Hepatocyte (in vitro differentiated cells): ENCODE measurements around the gene SNRNP70.

Experiments used
- EZH2 ChIP-seq: fragments of 200-600 bp; sonication (generic); IDR thresholded peaks from 2 replicates; pipeline ENCODE4 v1.6.1; 2016; ENCODE audit warnings: antibody characterized with exemption, mild to moderate bottlenecking, borderline replicate concordance
- EZH2phosphoT487 ChIP-seq: fragments of 200-600 bp; sonication (generic); IDR thresholded peaks from one replicate; pipeline ENCODE4 v1.6.1; 2018; ENCODE audit warnings: antibody characterized with exemption, mild to moderate bottlenecking, low read depth, moderate library complexity; ENCODE audit not compliant: unreplicated experiment, severe bottlenecking
- TF ChIP-seq, protein P1 (sequence below): fragments of 200-600 bp; sonication (generic); IDR thresholded peaks from 2 replicates; pipeline ENCODE4 v1.5.1; 2016; ENCODE audit warnings: antibody characterized with exemption, mild to moderate bottlenecking; ENCODE audit not compliant: poor library complexity

DNA sequence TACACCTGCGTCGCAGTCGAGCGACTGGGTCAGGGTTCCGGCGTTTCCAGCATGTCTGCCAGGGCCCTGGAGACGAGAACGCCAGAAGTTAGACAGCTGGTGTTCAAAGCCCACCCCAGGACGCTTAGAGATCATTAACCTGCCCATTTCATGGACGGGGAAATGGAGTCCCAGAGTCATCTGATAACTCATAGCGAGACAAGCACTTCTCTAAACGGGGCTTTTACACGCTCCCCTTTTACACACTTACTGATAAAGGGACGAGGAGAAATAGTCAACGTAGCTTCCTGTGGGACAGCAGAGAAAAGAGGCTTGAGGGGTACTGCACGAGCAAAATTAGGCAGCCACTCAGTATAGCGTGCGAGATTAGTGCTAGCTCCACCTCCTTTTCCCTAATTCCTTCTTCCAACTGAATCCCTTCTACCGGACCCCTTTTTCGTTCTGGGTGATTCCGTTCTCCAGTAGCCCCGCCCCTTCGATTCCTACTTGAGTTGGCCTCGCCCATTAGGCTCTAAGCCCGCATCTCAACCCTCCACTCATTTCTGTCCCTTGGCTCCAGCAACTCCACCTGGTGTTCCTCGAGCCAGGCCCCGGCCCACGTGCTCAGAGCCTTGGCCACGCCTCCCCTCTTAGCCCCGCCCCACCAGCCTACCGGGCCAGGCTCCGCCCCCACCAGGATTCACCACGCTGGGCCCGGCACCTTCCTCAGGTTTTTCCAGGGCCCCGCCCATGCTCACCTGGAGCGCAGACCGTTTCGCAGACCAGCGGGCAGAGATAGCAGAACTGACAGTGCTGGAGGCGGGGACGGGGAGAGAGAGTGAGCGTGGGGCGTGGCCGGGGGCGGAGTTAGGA lies 66.2 kb downstream of the SNRNP70 start:
- TF ChIP-seq, protein P1, sequence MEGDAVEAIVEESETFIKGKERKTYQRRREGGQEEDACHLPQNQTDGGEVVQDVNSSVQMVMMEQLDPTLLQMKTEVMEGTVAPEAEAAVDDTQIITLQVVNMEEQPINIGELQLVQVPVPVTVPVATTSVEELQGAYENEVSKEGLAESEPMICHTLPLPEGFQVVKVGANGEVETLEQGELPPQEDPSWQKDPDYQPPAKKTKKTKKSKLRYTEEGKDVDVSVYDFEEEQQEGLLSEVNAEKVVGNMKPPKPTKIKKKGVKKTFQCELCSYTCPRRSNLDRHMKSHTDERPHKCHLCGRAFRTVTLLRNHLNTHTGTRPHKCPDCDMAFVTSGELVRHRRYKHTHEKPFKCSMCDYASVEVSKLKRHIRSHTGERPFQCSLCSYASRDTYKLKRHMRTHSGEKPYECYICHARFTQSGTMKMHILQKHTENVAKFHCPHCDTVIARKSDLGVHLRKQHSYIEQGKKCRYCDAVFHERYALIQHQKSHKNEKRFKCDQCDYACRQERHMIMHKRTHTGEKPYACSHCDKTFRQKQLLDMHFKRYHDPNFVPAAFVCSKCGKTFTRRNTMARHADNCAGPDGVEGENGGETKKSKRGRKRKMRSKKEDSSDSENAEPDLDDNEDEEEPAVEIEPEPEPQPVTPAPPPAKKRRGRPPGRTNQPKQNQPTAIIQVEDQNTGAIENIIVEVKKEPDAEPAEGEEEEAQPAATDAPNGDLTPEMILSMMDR: no peak
- no peak for TF ChIP-seq EZH2phosphoT487
- TF ChIP-seq EZH2: no peak
